ENCODE data around the gene MAPK1.
A peak's percentile ranks its signal among the peaks of the same experiment; 100 is the strongest.
"Not testable (repeated sequence)": the region's sequence is repeated elsewhere in the genome, so short reads cannot be mapped to it uniquely, and the experiment has no call there.

The MAPK1 gene

DNA sequence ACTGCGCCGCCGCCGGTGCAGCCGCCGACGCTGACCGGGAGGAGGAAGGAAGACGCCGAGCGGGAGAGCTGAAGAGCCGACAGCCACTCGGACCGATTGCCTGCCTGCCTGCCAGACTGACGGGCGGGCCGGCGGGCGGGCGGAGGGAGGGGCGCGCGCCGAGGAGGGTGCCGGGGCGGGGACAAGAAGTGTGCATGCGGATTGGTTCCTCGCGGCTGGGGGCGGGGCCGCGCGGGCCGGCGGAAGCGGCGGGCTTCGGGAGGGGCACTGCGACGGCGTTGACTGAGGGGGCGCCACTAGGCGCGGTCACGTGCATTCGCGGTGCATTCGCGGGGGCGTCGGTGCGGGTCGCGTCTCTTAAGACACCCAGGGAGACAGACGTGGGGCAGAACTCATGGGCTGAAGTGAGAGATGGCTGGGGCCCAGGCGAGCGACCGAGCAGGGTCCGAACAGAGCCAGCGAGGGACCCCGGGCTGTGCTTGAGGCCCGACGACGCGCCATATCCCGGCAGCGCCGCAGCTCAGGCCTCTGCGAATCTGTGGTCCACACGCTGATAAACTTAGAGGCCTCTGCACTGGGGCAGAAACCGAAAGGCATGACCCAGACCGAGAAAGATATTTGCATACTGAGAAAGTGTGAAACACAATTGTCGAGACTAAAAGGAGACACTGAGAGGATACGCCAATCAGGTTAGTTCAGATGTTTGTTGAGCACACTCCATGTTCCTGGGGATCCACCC lies at the start of gene MAPK1:
MAPK1 (minus strand) TSS at position 118 of the 739 bp plus-strand sequence. CDS start 205 bp downstream, outside the sequence.
- DNase-seq (ENCODE audit: low spot score), result peak; percentile 96

DNA sequence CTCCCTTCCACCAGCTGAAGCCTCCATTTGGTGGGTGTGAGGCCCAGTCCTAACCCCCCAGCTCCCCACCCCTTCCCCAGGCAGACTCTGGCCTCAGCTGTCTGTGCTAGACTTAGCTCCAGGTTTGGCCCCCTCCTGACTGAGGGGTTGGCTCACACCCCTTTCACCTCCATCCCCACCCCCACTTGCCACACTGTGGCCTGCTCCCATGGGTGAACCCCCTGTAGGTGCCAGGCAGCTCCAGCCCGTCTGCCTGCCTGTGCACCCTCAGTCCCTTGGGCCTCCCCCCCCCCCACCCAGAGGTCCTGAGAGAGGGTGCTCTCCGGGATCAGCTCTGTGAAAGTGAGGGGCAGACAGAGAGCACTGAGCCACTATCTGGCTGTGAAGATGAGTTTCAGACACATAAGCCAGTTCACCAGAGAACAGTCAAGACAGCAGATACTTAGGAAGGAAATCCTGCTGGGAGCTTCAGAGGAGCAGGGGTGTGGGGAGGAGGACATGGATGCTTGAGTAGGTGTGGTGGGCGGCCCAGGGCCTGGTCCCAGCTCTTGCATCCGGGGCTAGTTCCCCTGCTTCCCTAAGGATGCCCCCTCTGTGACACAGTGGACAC lies 49.0 kb upstream of the MAPK1 start:
- DNase-seq (ENCODE audit: low spot score), result peak; percentile 3

DNA sequence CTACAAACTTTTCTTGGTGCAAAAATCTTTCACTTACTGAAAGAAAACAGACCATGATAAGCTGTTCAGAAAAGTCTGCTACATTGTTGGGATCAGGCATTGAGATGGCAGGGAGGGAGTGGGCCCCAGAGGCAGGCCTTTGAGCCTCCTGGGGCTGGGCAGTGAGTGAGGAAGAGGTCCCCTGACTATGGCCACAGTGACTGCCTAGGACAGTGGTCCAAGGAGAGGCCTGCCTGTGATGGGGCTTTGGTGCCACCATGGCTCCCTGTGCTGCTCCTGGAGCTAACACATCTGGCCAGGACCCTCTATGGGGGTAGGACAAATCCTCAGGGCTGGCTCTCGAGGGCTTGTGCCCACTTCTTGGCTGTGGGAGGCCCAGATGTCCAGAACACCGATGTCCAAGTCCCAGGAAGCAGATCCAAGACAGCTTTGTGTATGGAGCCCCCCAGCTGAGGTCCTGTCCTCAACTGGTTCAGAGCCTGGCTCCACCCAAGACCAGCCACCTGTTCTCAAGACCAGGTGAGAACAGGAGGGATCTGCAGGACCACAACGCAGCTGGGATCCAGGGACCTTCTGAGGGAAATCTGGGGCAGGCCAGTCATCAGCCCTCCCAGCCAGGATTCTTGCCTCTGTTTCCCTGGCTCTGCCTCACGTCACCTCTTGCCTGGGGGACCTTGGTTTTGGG lies 48.3 kb upstream of the MAPK1 start:
- peak; percentile 2 for DNase-seq (ENCODE audit: low spot score)

DNA sequence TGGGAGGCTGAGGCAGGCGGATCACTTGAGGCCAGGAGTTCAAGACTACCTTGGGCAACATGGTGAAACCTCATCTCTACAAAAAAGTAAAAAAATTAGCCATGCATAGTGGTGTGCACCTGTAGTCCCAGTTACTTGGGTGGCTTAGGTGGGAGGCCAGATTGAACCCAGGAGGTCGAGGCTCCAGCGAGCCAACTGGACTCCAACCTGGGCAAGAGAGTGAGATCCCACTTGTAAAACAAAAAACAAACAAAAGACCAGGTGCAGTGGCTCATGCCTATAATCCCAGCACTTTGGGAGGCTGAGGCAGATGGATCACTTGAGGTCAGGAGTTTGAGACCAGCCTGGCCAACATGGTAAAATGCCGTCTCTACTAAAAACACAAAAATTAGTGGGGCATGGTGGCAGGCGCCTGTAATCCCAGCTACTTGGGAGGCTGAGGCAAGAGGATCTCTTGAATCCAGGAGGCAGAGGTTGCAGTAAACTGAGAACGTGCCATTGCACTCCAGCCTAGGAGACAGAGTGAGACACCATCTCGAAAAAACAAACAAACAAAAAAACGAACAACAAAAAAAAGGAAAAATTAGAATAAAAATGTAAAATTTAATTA lies 46.7 kb upstream of the MAPK1 start:
- not testable (repeated sequence) for DNase-seq (ENCODE audit: low spot score)

DNA sequence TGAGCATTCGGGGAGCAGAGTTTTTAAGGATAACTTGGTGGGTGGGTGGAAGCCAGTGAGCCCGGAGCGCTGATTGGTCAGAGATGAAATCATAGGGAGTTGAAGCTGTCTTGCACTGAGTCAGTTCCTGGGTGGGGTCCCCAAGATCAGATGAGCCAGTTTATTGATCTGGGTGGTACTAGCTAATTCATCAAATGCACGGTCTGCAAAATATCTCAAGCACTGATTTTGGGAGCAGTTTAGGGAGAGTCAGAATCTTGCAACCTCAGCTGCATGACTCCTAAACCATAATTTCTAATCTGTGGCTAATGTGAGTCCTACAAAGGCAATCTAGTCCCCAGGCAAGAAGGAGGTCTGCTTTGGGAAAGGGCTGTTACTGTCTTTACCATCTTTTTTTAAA lies 42.9 kb upstream of the MAPK1 start:
- not testable (repeated sequence) for DNase-seq (ENCODE audit: low spot score)

DNA sequence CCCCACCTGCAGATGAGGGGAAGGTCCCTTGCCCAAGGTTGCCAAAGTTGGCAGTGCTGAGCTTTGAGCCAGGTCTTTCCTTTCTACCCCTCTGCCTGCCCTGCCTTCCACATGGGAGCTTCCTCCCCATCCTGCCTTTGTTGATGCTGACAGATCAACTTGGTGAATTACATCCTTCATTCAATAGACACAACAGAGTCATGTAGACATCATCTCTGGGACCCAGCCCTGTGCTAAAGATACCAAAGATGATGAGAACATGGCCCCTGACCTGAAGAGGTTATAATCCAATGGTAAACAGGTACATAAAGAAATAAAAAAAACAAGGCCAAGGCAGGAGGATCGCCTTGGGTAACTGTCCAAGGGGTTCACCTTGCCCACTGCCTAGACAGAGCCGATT lies 42.4 kb upstream of the MAPK1 start:
- no peak for DNase-seq (ENCODE audit: low spot score)

DNA sequence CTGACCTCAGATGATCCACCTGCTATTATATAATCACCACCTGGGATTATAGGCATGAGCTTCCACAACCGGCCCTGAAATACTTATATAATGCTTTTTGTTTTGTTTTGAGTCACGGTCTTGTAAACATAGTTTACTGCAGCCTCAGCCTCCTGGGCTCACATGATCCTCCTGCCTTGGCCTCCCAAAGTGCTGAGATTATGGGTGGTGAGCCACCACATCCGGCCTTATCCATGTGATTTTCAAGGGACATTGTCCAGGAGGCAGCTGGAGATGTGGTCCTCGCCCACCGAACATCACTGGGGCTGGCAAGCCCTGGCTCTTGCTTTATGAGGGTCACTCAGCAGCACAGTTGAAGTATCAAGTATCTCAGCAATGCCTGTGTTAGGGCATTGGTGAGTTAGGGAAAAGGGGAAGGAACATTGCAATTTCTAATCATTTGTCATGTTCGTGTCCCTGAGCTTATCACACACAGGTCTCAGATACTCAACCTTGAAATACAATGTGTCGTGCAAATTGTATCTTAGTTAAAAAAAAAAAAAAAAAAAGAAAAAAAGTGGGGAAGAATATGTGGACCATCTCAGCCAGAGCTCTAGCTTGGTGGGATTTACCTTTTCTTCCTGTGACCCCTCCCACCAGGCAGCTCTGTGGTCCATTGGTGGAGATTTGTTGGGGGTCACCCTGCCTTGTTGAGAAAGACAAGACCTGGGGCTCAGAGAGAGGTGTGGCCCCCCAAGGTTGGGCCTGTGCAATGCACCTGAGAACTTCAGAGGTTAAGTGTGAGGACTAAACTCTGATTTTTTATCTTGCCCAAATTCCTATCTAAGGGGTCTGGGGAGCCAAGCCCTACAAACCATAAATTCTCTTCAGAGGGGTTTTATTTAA lies 40.4 kb upstream of the MAPK1 start:
- DNase-seq (ENCODE audit: low spot score), result no peak

DNA sequence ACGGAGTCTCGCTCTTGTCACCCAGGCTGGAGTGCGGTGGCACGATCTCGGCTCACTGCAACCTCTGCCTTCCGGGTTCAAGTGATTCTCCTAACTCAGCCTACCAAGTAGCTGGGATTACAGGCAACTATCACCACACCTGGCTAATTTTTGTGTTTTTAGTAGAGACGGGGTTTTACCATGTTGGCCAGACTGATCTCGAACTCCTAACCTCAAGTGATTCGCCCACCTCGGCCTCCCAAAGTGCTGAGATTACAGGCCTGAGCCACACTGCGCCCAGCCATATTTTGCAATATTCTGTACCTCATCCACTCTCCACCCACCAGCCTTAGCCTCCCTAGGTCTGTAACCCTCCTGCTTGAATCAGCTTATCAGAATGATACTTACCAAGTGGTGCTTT lies 37.8 kb upstream of the MAPK1 start:
- DNase-seq (ENCODE audit: low spot score), result not testable (repeated sequence)

DNA sequence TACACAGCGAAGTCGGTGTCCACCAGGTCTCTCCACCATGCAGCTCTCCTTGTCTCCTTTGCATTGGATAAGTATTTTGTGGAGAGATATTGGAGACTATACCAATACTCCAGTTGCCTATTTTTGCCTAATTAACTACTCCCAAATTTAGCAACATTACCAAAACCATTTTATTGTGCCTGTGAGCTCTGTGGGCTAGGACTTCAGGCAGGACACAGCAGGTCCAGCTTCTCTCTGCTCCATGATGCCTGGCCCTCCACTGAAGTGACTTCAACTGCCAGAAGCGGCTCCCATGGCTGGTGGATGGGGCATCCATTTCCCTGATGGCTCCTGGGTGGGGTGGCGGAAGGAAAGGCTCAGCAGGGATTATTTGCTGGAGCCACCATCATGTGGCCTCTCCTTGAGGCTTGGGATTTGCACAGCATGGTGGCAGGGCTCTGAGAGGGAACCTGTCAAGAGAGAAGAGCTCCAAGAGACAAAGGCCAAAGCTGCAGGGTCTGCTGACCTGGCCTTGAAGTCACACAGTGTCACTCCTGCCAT lies 36.9 kb upstream of the MAPK1 start:
- DNase-seq (ENCODE audit: low spot score), result no peak

DNA sequence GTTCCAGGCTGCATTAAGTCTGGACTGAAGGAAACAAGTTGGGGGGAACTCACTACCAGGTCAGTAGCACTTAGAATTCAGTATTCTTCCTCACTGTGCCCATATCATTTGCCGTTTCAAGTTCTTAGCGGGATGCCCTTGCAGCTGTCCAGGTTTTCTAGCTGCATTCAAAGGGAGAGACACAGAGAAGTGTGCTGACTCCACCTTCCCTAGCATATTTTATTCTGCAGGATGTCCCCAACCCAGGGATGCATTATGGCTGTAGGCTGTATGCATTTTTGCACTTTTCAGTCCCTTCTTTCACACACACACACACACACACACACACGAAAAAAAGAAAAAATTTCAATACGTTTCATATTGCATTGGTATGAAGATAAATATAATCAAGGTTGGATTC lies 35.8 kb upstream of the MAPK1 start:
- no peak for DNase-seq (ENCODE audit: low spot score)

DNA sequence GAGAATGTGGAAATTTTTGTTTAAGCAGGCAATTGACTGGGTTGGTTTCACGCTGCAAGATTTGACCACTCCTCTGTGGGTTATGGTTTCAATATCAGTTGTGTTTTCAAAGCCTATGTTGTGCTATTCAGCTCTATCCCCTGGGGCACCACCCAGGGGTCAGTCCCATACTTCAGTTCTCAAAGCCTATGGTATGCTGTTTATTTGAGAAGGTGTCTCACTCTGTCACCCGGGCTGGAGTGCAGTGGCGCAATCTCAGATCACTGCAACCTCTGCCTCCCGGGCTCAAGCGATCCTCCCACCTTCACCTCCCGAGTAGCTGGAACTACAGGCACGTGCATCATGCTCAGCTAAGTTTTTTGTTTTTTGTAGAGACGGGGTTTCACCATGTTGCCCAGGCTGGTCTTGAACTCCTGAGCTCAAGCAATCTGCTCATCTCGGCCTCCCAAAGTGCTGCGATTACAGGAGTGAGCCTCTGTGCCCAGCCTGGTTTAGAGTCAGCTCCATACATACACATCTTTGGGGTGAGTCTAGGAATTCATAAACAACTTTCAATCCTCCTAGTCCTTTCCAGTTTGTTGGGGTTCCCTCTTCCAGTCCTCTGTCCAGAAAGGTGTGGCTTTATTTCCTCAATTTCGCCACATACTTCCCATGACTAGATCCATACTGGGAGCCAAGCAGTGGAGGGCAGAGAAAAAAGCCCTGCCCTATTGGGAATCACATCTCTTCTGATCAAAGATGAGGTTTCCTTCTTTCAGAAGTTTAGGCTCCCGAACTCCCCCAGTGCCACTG lies 35.0 kb upstream of the MAPK1 start:
- no peak for DNase-seq (ENCODE audit: low spot score)

DNA sequence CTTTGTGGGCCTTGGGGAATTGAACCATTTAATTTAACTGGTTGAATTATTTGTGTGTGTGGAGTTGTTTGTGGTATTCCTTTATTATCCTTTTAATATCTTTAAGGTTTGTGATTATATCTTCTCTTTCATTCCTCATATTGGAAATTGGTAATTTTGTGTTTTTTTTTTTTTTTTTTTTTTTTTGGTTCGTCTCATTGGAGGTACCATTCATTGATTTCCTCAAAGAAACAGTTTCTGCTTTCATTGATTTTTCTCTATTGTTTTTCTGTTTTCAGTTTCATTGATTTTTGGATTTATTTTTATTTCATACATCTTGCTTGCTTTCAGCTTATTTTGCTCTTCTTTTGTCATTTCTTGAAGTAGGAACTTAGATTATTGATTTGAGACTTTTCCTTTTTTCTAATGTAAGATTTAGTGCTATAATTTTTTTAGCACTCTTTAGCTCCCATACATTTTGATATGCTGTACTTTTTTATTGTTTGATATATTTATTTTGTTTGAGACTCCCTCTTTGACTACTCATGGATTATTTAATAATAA lies 31.0 kb upstream of the MAPK1 start:
- no peak for DNase-seq (ENCODE audit: low spot score)

DNA sequence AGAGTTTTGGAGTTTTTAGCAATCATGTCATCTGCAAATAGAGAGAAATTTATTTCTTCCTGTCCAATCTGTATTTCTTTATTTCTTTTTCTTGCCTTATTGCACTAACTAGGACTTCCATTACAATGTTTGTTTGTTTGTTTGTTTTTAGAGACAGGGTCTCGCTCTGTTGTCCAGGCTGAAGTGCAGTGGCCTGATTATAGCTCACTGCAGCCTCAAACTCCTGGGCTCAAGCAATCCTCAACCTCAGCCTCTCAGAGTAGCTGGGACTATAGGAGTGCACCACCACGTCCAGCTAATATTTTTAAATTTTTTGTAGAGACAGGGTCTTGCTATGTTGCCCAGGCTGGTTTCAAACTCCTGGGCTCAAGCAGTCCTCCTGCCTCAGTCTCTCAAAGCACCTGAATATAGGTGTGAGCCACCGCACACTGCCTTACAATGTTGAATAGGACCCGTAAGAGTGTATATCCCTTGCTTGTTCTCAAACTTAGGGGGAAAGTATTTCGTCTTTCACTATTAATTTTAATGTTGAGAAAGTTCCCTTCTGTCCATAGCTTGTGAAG lies 29.6 kb upstream of the MAPK1 start:
- DNase-seq (ENCODE audit: low spot score), result no peak

DNA sequence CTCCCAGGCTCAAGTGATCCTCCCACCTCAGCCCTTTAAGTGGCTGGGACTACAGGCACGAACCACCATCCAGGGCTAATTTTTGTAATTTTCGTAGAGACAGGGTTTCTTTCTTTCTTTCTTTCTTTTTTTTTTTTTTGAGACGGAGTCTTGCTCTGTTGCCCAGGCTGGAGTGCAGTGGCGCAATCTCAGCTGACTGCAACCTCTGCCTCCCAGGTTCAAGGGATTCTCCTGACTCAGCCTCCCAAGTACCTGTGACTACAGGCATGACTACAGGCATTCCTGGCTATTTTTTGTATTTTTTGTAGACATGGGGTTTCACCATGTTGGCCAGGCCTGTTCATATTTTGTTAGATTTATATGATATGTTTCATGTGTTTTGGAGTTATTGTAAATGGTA lies 28.8 kb upstream of the MAPK1 start:
- DNase-seq (ENCODE audit: low spot score), result not testable (repeated sequence)

DNA sequence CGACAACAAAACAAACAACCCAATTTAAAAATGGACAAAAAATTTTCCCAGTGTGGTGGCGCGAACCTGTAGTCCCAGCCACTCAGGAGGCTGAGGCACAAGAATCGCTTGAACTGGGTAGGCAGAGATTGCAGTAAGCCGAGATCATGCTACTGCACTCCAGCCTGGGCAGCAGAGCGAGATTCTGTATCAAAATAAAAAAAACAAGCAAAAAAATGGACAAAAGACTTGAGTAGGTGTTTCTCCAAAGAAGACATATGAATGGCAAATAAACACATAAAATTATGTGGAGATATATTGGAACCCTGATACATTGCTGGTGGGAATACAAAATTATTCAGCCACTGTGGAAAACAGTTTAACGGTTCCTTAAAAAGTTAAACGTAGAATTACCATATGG lies 27.4 kb upstream of the MAPK1 start:
- DNase-seq (ENCODE audit: low spot score), result no peak

DNA sequence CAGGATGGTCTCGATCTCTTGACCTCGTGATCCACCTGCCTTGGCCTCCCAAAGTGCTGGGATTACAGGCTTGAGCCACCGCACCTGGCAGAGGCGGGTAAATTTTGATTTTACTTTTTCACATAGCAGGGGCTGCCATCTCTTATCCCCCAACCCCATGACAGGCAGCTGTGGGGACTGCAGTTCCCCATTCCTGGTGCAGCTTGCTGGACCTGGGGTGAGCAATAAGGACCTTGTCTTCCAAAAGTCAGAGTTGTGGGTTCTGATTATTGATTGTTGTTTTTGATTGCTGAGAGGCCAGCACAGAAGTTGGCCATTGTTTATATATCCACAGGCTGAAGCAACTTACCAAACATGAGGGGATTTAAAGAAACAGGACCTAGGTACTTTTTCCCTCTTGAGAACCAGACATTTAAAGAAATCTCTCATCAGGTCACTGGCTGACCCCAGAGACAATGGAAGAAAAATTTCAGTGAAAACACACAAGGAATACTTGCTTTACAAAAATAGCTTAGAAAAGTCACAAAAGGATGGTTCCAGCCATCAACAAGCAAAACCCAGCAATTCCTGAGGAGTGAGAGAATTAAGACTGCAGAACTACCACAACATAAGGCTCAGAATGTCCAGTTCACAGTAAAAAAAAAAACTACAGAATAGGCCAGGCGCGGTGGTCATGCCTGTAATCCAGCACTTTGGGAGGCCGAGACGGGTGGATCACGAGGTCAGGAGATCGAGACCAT lies 22.0 kb upstream of the MAPK1 start:
- DNase-seq (ENCODE audit: low spot score), result no peak

DNA sequence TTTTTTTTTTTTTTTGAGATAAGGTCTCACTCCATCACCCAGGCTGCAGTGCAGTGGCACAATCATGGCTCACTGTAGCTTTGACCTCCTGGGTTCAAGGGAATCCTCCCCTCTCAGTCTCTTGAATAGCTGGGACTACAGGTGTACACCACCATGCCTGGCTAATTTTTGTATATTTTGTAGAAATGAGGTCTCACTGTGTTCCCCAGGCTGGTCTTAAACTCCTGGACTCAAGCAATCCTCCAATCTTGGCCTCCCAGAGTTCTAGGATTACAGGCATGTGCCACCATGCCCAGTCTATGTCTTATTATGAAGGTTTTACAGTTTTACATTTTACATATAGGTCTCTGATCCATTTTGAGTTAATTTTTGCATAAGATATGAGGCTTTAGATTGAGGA lies 20.4 kb upstream of the MAPK1 start:
- DNase-seq (ENCODE audit: low spot score), result no peak

DNA sequence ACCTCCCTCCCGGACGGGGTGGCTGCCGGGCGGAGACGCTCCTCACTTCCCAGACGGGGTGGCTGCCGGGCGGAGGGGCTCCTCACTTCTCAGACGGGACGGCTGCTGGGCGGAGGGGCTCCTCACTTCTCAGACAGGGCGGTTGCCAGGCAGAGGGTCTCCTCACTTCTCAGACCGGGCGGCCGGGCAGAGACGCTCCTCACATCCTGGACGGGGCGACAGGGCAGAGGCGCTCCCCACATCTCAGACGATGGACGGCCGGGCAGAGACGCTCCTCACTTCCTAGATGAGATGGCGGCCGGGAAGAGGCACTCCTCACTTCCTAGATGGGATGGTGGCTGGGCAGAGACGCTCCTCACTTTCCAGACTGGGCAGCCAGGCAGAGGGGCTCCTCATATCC lies 16.5 kb upstream of the MAPK1 start:
- DNase-seq (ENCODE audit: low spot score), result not testable (repeated sequence)

DNA sequence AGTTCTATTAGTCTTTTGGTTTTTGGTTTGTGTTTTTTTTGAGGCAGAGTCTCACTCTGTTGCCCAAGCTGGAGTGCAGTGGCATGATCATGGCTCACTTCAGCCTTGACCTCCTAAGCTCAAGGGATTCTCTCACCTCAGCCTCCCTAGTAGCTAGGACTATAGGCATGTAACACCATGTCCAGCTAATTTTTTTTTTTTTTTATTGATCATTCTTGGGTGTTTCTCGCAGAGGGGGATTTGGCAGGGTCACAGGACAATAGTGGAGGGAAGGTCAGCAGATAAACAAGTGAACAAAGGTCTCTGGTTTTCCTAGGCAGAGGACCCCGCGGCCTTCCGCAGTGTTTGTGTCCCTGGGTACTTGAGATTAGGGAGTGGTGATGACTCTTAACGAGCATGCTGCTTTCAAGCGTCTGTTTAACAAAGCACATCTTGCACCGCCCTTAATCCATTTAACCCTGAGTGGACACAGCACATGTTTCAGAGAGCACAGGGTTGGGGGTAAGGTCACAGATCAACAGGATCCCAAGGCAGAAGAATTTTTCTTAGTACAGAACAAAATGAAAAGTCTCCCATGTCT lies 15.4 kb upstream of the MAPK1 start:
- not testable (repeated sequence) for DNase-seq (ENCODE audit: low spot score)
